K562 (cell line): ENCODE data around the gene RERE. TPM values are rescaled to one million over a fixed set of nuclear protein-coding genes. Genes with fewer than 3 reads are reported as not detected.

Experiments used
- polyA plus RNA-seq, 8 experiments: library from polyadenylated mRNA; depleted of rRNA in 4 of 8; stranded (reverse) in 5 of 8; unstranded in 3 of 8; fragments of >200 nt; fragmentation: Nextera tagmentation in 2 of 8; fragmentation: Illumina TruSeq in 1 of 8; extraction: Ambion mirVana in 2 of 8; extraction: Trizol in 1 of 8; gene quantifications; 2 replicates each; pipeline versions ENCODE4 v1.2.1 to v1.2.3, GENCODE V29; 2011 to 2014; ENCODE audit warnings: inconsistent platforms in 1 of 8, missing spikeins in 1 of 8
- total RNA-seq, 7 experiments: library from RNA; depleted of rRNA in 6 of 7; stranded (reverse); fragments of >200 nt in 6 of 7; fragmentation: Illumina TruSeq in 2 of 7; extraction: Trizol in 2 of 7; gene quantifications; 2 replicates each; pipeline versions ENCODE4 v1.2.1 to v1.2.3, GENCODE V29; 2011 to 2021; ENCODE audit warnings: low replicate concordance in 1 of 7
- TF ChIP-seq, protein P1 (sequence below): IDR thresholded peaks from 2 replicates; pipeline ENCODE4 v1.6.1; 2014; ENCODE audit warnings: antibody characterized with exemption
- TF ChIP-seq, protein P2 (sequence below): fragments of 450-650 bp; IDR thresholded peaks from one replicate; pipeline ENCODE4 v1.6.1; 2018; ENCODE audit warnings: mild to moderate bottlenecking, moderate library complexity; ENCODE audit not compliant: partially characterized antibody
- TF ChIP-seq, protein P3 (sequence below), 3 experiments: fragments of 200-800 bp in 1 of 3; sonication (Bioruptor generic) in 1 of 3; sonication (generic) in 1 of 3; formaldehyde crosslinking in 1 of 3; IDR thresholded peaks; 2 replicates each; pipeline versions ENCODE4 v1.6.1 to v1.8.0; 2016 to 2022; ENCODE audit warnings: mild to moderate bottlenecking in 2 of 3, missing compliant biosample characterization in 2 of 3, missing genetic modification characterization in 2 of 3, missing genetic modification reagents in 1 of 3
- TF ChIP-seq, protein P4 (sequence below): fragments of 450-650 bp; IDR thresholded peaks from 2 replicates; pipeline ENCODE4 v1.6.1; 2017; ENCODE audit warnings: antibody characterized with exemption, mild to moderate bottlenecking

The RERE gene
- total and polyA plus RNA-seq, 9 of the 15 experiments (the other 6 are each of a cell fraction or from before 2014, with no cell fraction given), result 3.0 to 51.5 (median 13.4) TPM

DNA sequence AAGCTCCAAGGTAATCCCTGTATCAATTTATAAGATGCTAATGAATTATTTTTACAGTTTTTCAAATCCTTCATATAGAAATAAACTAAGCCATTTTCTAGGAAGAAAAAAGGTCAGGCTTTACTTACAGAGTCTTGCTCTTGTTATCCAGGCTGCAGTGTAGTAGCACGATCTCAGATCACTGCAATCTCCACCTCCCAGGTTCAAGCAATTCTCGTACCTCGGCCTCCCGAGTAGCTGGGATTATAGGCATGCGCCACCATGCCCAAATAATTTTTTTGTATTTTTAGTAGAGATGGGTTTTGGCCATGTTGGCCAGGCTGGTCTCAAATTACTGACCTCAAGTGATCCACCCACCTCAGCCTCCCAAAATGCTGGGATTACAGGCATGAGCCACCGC, 27.0 kb downstream of the RERE start (continued):
- TF ChIP-seq, protein P1, sequence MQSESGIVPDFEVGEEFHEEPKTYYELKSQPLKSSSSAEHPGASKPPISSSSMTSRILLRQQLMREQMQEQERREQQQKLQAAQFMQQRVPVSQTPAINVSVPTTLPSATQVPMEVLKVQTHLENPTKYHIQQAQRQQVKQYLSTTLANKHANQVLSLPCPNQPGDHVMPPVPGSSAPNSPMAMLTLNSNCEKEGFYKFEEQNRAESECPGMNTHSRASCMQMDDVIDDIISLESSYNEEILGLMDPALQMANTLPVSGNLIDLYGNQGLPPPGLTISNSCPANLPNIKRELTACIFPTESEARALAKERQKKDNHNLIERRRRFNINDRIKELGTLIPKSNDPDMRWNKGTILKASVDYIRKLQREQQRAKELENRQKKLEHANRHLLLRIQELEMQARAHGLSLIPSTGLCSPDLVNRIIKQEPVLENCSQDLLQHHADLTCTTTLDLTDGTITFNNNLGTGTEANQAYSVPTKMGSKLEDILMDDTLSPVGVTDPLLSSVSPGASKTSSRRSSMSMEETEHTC, result no peak
- TF ChIP-seq, protein P2, sequence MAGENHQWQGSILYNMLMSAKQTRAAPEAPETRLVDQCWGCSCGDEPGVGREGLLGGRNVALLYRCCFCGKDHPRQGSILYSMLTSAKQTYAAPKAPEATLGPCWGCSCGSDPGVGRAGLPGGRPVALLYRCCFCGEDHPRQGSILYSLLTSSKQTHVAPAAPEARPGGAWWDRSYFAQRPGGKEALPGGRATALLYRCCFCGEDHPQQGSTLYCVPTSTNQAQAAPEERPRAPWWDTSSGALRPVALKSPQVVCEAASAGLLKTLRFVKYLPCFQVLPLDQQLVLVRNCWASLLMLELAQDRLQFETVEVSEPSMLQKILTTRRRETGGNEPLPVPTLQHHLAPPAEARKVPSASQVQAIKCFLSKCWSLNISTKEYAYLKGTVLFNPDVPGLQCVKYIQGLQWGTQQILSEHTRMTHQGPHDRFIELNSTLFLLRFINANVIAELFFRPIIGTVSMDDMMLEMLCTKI, result no peak
- TF ChIP-seq, protein P3, sequence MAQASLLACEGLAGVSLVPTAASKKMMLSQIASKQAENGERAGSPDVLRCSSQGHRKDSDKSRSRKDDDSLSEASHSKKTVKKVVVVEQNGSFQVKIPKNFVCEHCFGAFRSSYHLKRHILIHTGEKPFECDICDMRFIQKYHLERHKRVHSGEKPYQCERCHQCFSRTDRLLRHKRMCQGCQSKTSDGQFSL (CRISPR knock-in tag; IDR thresholded peaks at IDR 0.05), result no peak
- TF ChIP-seq, protein P3 (tag; IDR thresholded peaks at IDR 0.05), result no peak
- TF ChIP-seq, protein P4, sequence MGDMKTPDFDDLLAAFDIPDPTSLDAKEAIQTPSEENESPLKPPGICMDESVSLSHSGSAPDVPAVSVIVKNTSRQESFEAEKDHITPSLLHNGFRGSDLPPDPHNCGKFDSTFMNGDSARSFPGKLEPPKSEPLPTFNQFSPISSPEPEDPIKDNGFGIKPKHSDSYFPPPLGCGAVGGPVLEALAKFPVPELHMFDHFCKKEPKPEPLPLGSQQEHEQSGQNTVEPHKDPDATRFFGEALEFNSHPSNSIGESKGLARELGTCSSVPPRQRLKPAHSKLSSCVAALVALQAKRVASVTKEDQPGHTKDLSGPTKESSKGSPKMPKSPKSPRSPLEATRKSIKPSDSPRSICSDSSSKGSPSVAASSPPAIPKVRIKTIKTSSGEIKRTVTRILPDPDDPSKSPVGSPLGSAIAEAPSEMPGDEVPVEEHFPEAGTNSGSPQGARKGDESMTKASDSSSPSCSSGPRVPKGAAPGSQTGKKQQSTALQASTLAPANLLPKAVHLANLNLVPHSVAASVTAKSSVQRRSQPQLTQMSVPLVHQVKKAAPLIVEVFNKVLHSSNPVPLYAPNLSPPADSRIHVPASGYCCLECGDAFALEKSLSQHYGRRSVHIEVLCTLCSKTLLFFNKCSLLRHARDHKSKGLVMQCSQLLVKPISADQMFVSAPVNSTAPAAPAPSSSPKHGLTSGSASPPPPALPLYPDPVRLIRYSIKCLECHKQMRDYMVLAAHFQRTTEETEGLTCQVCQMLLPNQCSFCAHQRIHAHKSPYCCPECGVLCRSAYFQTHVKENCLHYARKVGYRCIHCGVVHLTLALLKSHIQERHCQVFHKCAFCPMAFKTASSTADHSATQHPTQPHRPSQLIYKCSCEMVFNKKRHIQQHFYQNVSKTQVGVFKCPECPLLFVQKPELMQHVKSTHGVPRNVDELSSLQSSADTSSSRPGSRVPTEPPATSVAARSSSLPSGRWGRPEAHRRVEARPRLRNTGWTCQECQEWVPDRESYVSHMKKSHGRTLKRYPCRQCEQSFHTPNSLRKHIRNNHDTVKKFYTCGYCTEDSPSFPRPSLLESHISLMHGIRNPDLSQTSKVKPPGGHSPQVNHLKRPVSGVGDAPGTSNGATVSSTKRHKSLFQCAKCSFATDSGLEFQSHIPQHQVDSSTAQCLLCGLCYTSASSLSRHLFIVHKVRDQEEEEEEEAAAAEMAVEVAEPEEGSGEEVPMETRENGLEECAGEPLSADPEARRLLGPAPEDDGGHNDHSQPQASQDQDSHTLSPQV, result peak; percentile 24; the same call in 1 of the 2 replicates
